ENCODE measurements around the gene NOX3.

NOX3 gene

GRCh38 chr6:155432293-155432692 lies 23.3 kb downstream of the NOX3 start:
- no peak for FAIRE-seq

GRCh38 chr6:155429321-155429893 lies 26.2 kb downstream of the NOX3 start:
- FAIRE-seq, result no peak

- no peak for FAIRE-seq
These were observed 29.2 kb downstream of the NOX3 start for GRCh38 chr6:155426408-155426945.

DNA sequence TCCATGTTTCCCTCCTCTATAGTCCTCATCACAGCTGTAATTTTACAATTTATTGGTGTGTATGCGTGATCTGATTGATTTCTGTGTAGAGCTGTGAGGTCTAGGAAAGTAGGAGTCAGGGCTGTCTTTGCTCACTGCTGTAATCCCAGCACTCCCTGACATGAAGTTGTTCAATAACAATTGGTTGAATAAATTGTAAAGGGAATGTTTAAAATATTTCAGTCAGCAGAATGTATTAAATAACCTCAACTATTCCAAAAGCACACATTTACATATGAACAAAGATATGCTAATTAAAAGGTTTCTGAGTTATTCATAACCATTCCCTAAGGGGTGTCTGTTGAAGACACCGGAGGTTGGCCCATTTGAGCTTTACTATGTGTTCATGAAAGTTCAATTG lies 31.5 kb downstream of the NOX3 start:
- no peak for FAIRE-seq

DNA sequence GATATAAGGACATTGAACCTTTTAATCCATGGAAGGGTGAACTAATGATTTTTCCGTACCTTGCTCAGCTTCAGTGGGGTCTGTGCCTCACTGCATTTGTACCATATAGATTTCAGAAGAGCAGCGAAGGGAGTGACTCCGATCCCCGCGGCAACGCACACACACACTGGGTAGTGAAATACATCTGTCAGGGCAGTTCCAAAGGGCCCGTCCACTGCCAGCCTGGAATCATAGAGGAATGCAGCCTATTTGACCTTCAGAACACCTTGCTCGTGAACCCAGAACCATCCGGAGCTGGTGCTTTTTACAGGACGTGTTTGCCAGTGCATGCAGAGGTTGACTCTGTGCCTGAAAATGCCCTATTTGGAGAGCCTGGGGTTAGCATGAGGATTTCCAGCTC lies 33.0 kb downstream of the NOX3 start:
- FAIRE-seq, result no peak

- no peak for FAIRE-seq
These were observed 35.1 kb downstream of the NOX3 start for GRCh38 chr6:155420492-155420891.

GRCh38 chr6:155419161-155419560 lies 36.5 kb downstream of the NOX3 start:
- no peak for FAIRE-seq

DNA sequence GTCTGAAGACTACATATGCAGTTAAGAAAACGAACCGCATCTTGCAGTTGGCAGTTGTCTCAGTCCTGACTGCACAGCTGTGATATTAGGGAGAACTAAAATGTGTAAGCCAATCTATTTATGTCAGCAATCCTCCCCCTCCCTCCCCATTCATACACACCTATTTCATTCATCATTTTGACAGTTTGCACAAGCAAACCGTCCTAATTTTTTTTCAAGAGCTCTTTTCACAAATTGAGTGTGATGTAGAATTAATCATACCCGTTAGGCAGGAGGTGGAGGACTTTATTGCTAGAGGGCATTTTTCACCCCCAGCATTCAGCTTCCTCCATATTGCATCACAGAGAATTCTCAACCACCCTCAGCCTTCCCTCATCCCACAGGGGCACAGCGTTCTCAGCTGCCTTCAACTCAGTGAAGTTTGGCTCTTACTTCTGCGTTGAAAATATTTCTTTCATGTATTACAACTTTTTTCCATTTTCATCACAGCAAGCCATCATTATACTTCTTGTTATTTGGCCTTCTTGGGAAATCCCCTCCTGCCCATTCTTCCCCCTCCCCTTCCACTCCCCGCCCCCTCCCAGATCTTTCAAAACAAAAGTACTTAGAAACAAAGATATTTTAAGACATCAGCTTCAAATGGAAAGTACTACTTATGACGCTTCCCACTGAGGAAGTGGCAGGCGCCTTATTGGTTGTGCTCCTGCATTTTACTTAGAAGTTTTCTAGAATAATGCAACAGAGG lies 37.5 kb downstream of the NOX3 start:
- no peak for FAIRE-seq

- no peak for FAIRE-seq
These were observed 38.2 kb downstream of the NOX3 start for GRCh38 chr6:155417454-155417853.

DNA sequence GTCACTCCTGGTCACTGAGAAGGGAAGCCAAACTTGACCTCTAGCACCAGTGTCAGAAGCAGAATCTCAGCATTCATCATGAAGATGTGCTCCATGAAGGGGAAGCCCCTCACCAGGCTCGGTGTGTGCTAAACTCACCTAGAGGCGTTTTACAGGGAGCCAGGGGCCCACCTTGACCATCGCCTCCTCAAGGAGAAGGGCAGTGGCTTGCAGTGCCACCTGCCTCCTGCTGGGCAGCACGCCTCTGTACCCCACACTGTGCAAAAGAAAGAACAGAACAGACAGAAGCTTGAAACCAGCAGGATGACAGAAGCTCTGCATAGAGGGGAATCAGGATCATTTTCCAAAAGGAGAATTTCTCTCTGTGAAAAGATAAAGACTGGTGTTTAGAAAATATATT lies 39.7 kb downstream of the NOX3 start:
- no peak for FAIRE-seq

DNA sequence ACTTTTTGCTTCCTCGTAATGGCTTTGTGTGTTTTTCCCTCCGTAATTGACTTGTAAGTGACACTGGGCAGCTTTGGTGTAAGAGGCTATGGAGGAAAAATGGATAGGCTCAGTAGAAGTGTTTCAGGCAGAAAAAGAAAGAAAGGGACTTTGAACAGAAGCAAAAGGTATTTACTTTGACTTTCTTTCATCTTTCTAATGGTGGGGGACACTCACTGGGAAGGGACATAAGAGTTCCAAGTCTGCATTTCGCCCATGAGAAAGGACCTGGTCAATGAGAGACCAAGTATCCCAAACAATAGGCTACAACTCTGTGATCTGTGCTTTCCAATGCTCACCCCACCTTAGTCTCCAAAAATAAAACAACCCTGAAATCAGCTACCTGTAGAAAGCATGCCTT lies 41.6 kb downstream of the NOX3 start:
- FAIRE-seq, result no peak

DNA sequence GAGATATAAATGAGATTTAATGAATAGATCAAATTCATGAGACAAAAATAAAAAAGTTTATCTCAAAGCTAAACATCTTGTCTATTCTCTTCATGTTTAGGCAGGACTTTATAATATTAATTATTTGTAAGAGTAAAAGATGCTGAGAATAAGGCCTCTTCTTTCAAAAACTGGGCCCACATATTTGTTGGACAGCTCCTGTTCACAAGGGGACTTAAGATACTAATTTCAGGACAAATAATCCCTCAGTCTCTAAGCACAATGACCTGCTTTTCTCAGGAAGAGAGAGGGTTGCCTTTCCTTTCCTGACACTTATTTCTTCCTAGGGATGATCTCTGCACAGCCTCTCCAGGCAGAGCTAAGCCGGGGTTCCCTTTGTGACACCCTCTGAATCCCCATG lies 43.3 kb downstream of the NOX3 start:
- FAIRE-seq, result no peak

DNA sequence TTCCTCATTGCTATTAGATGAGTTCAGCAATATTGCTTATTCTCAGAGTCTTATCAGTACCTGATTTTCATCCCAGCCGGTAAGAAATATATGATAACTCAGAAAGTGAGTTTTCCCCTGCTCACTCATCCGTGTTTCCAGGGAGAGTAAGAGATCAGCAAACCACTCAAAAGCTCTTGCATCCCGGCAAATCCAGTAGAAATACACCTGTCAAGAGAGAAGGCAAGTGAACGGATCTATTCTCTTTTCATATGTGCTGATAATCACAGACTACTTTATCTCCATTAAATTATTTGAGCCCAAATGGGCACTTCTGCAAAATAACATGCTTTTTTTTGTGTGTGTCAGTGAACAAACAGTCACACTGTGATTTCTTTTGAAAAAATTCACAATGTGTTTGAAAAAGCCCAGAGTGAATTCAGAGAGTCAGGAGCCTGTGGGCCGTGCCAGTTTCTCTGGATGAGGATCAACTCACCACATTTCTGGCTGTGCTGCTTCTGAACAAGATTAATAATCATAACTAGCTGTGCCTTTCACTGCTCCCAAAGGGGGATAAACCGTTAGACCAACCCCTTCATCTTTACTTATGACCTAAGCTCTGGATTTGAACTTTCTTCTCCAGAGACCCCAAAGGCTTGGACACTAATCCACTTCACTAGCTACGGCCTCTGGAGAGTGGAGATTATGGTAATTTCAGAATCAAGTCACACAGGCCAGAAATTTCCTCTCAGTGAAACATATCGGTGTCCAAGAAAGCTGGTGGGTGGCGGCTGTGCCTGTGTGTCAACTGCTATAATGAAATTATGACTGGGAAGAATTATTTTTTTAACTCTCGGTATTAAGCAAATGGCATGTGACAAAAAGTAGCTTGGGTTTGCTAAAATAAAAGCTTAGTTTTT lies 44.2 kb downstream of the NOX3 start:
- FAIRE-seq, result no peak

GRCh38 chr6:155409391-155409790 lies 46.2 kb downstream of the NOX3 start:
- FAIRE-seq, result no peak

DNA sequence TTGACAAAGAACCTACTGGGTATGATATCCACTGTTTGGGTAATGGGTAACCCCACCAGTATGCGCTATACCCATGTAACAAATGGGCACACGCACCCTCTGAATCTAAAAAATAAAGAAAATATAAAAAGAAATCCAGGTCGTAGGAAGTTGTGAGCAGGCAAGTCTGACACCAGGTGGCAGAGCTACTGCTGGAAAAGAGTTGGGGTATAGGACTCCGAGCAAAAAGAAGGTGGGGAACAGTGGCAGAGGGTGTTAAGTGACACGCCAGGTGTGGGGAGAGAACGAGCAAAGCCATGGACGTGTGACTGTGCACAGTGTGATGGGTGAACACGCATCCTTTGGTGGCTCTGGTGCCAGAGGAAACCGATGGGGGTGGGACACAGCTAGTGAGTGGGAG lies 46.7 kb downstream of the NOX3 start:
- FAIRE-seq, result no peak

- FAIRE-seq, result no peak
These were observed 47.4 kb downstream of the NOX3 start for GRCh38 chr6:155408231-155408630.

DNA sequence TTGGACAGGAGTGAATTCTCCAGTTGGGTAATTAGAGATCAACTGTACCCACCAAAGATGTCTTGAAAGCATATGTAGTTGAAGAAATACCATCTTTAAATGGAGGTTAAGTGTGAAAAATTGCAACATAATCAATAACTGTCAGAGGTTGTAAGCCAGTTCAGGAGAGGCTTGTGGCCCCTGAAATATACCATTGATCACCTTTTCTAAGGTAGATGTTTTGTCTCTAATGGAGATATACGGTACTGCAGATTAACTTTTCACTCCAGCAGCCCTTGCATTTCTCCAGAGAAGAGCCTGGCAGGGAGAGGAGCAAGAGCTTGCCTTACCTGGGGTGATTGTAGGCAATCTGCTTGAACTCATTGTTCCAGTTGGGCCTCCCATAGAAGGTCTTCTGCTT lies 48.8 kb downstream of the NOX3 start:
- FAIRE-seq, result no peak

DNA sequence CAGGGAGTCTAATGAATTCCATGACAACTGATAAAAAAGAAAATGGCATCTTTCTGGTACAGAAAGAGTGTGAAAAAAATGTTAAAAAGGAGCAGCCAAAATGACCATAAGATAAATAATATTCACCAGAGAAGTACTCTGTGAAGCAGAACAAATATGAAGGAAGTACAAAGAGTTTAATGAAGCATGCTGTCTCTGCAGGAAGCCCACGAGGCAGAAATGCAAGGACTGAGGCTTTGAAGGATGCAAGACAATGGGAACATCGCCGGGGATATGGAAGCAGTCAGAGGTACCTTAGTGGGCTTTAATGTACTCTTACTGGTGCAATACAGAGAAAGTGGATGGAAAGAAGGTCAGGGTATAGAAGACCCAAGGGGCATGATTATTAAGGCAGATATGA lies 50.7 kb downstream of the NOX3 start:
- FAIRE-seq, result no peak

DNA sequence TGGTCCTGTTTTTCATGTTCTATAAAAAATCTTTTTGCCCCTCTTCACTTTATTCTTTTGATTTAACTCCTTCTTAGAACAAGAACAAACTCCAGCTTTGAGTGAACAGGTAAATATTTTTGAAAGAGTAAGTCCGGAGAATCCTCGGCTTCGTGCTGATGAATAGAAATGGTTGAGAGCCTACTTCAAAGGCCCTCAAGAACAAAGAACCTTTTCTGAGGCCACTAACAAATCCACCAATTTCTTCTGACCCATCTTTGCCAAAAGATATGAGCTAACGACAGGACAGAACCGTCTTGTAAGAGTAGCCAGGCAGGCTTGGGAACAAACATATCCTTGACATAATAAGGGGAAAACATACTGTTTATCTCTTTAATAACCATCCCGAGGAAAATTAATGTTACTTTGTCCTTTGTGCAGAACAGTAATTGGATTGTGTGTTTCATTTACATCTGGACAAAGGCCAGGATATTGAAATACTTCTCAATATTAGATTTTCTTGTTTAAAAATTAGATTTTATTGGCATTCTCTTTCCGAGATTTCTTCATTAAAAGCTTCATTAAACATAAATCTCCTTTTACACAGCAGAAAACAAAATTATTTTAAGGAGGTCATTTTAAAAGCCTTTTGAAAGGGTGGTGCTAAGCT lies 52.9 kb downstream of the NOX3 start:
- no peak for FAIRE-seq

GRCh38 chr6:155400654-155400965 lies 55.0 kb downstream of the NOX3 start:
- FAIRE-seq, result no peak

DNA sequence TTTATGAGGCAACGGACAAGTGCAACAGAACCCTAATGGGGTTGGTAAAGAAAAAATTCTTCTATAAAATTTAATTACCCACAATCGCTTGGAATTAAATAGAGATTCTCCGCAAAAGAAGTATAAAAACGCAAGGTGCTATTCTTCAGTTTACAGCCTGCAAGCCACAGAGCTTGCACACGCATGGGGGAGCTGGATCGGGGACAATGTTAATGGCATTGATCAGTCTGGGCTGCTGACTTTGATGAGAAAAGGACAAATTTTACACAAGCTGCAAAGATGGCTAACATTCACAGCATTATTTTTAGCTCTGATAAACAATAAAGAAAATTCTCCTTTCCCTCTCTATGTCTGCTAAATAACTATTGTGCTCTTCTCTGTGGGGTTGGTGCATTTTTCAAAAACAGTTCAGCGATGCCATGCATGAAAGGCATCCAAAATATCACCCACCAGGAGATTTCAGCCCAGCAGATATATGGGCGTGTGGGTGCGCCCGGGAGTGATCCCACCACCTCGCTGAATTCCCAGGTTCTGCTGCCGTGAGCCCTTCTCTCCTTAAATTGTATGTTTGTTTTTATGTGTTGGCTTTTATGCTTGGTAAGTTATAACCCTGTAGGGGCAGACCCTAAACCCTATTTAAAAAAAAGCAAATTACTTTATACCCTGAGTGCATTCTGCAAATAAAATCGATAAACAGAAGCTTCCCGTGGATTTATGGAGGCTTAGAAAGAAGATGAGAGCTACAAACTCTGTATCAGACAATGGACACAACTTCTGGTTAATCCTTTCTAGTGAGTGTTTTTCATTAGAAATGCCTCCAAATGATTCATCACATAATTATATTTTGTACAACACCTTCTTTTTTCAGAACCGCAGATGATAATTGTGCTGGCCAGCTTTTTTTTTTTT lies 55.6 kb downstream of the NOX3 start:
- FAIRE-seq, result no peak
